AG09309 (cell line): Measurements from ENCODE around the gene IGF2R.

ENCODE experiments used
- DNase-seq: peaks from one replicate; pipeline ENCODE4 v3.0.0-alpha.2; 2010; ENCODE audit warnings: low read depth
- H3K4me3 ChIP-seq: 2 replicates; pipeline ENCODE4 v1.5.1; 2011; ENCODE audit warnings: mild to moderate bottlenecking, low read depth, low read length, moderate library complexity; ENCODE audit not compliant: control insufficient read depth
- CTCF ChIP-seq: IDR thresholded peaks from 2 replicates; pipeline ENCODE4 v1.5.1; 2011; ENCODE audit warnings: mild to moderate bottlenecking, low read depth, low read length, inconsistent platforms; ENCODE audit not compliant: insufficient read depth, control insufficient read depth; ENCODE audit errors: missing control alignments

Gene IGF2R

GRCh38 chr6:159984268-159984786 lies 15.4 kb downstream of the IGF2R start:
- no peak for DNase-seq
- no peak overlapping the region for H3K4me3 ChIP-seq
- no peak for TF ChIP-seq CTCF

- no peak overlapping the region for H3K4me3 ChIP-seq
- no peak for DNase-seq
- no peak for TF ChIP-seq CTCF
Measured at GRCh38 chr6:159985296-159985945, 16.5 kb downstream of the IGF2R start.

- DNase-seq = no peak
- no peak for TF ChIP-seq CTCF
Measured at GRCh38 chr6:159988983-159989454, 20.1 kb downstream of the IGF2R start.

GRCh38 chr6:159989492-159990480 lies 20.9 kb downstream of the IGF2R start:
- DNase-seq = no peak
- TF ChIP-seq CTCF = no peak
- no peak overlapping the region for H3K4me3 ChIP-seq

More at GRCh38 chr6:159988983-159989454, 20.1 kb downstream of the IGF2R start:
- H3K4me3 ChIP-seq = no peak overlapping the region

GRCh38 chr6:159992366-159992765 lies 23.5 kb downstream of the IGF2R start:
- no peak for DNase-seq
- no peak overlapping the region for H3K4me3 ChIP-seq
- no peak for TF ChIP-seq CTCF

GRCh38 chr6:159995405-159995804 lies 26.5 kb downstream of the IGF2R start:
- DNase-seq = no peak
- H3K4me3 ChIP-seq = no peak overlapping the region
- TF ChIP-seq CTCF = no peak
